Pancreas (tissue), 10 donors: ENCODE results near the gene MYH9. TPM values are rescaled to one million over a fixed set of nuclear protein-coding genes. Genes with fewer than 3 reads are reported as not detected.

Experiments
- ATAC-seq, 4 donors: fragments of 200-7000 bp; cut with Tn5 transposase; one replicate each; pipeline versions ENCODE4 v1.8.0 to v1.9.1; 2020; ENCODE audit warnings: mild to moderate bottlenecking in 4 of 4, moderate library complexity in 4 of 4
- DNase-seq, 6 donors: peaks; one replicate each; pipeline ENCODE4 v3.0.0-alpha.2; 2020
- FAIRE-seq: peaks from 2 replicates; lab custom pipeline; 2012; peaks lifted over from hg19 to GRCh38; lab: Jason Lieb, UNC
- H3K27ac ChIP-seq, 4 donors: fragments of 200-600 bp; sonication (generic); 1 replicate in 3 of 4; 2 replicates in 1 of 4; pipeline versions ENCODE4 v1.5.0 to v1.8.0; 2020
- H3K27me3 ChIP-seq, 4 donors: fragments of 200-600 bp; one replicate each; pipeline ENCODE4 v1.8.0; 2021
- H3K36me3 ChIP-seq, 3 donors: fragments of 200-600 bp; sonication (generic) in 1 of 3; one replicate each; pipeline versions ENCODE4 v1.5.0 to v1.8.0; 2020 to 2021
- H3K4me1 ChIP-seq, 3 donors: fragments of 200-600 bp; one replicate each; pipeline ENCODE4 v1.8.0; 2021
- H3K4me3 ChIP-seq, 4 donors: fragments of 200-600 bp; sonication (generic) in 2 of 4; one replicate each; pipeline versions ENCODE4 v1.5.0 to v1.8.0; 2020 to 2021
- H3K9me3 ChIP-seq, 4 donors: fragments of 200-600 bp; one replicate each; pipeline ENCODE4 v1.8.0; 2021
- WGBS, 2 donors: extraction: QIAGEN DNeasy Blood & Tissue Kit; methylation state at CpG; one replicate each; pipeline ENCODE4 v1.1.7; 2013; 5-methylcytosine and 5-hydroxymethylcytosine counted together
- intact Hi-C, 3 donors: fragments of 100-400 bp; cut with DNase I; formaldehyde crosslinking; loops; one replicate each; pipeline versions ENCODE4 v1.11.1 to v1.14.2; 2022
- polyA plus RNA-seq, 2 donors: library from polyadenylated mRNA; stranded (reverse); fragments of 200-250 nt; gene quantifications; one replicate each; pipeline ENCODE4 v1.2.3, GENCODE V29; 2013
- total RNA-seq, 6 donors: library from RNA; stranded (reverse); fragmentation: NEBNext Ultra II Directional in 4 of 6; extraction: Animal tissue kit (Norgen Biotek cat#: 25700) in 4 of 6; gene quantifications; one replicate each; pipeline versions ENCODE4 v1.2.1 to v1.2.4, GENCODE V29; 2021 to 2023
- TF ChIP-seq, protein P1 (sequence below), 4 donors: fragments of 200-600 bp; sonication (generic) in 3 of 4; IDR thresholded peaks; one replicate each; pipeline versions ENCODE4 v1.5.0 to v1.8.0; 2021; ENCODE audit warnings: antibody characterized with exemption in 4 of 4
- donor health status: healthy with polysubstance abuse.
- donor health status: DM: no; HTN: no; CAD: no; lungs with moderate emphysema.
- donor health status: DM: no; HTN: no; CAD: no.
- donor health status: control.
- donor health status: control.
- donor health status: Bipolar disorder and iron deficiency.
- donor health status: DM: yes; HTN: yes; CAD: no.
- donor health status: DM: no; HTN: no; CAD: no.
- donor health status: DM: no; HTN: no; CAD: no.
- donor health status: DM: yes; HTN: yes; CAD: no.

Gene MYH9
- total and polyA plus RNA-seq, 8 donors: 80.9 to 554 (median 376) TPM

DNA sequence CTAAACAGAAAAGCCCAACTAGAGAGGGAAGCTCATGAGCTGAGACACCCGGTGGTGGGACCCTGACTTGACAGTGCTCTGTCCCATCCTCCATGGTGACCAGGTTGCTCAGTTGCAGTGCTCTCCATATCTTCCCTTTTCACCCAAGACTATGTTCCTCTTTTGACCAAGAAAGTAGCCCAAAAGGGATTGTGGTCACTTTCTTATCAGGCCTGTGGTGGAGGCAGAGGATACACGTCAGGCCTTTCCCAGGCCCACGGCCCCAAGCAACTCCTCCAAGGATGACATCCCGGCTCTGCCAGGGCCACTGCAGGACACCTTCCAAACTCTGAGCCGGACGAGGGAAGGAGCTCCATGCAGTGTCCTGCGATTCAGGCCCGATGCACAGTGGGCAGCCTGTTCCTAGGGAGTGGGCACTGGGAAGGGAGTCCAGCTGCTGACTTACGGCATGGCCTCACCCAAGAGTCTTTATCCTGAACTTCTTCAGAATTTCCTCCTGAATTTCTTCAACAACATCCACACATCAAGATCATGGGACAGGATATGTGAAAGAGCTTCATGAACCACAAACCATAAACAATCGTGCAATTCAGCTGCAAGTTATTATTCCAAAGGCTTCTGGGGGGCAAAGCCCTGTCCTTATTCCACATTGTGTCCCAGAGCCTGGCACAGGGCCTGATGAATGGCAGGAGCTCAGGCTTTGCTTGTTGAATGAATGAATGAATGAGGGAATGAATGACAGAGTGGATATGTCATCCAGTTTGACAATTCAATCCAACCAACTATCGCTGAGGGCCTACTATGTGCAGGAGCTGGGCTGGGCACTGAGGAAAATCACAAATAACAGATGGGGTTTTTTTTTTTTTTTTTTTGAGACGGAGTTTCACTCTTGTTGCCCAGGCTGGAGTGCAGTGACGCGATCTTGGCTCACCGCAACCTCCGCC is 36.0 kb upstream of the MYH9 start:
- Histone ChIP-seq H3K9me3 (no peaks in the 10 kb centered on the region), H3K36me3 (no peaks in the 10 kb centered on the region), H3K4me3 (no peak overlapping the region), H3K4me1 (peaks cover 0 to 18% (median 6%) of the 10 kb centered on the region in 3 donors), H3K27me3 (no peaks in the 10 kb centered on the region), H3K27ac (no peak overlapping the region)
- 87 to 90% methylated on average over 13 to 15 of the region's 16 CpGs for WGBS, 2 donors
- intact Hi-C loops: no loop called here
- FAIRE-seq (no peak), DNase-seq (no peak), ATAC-seq (no peak)
- TF ChIP-seq, protein P1, sequence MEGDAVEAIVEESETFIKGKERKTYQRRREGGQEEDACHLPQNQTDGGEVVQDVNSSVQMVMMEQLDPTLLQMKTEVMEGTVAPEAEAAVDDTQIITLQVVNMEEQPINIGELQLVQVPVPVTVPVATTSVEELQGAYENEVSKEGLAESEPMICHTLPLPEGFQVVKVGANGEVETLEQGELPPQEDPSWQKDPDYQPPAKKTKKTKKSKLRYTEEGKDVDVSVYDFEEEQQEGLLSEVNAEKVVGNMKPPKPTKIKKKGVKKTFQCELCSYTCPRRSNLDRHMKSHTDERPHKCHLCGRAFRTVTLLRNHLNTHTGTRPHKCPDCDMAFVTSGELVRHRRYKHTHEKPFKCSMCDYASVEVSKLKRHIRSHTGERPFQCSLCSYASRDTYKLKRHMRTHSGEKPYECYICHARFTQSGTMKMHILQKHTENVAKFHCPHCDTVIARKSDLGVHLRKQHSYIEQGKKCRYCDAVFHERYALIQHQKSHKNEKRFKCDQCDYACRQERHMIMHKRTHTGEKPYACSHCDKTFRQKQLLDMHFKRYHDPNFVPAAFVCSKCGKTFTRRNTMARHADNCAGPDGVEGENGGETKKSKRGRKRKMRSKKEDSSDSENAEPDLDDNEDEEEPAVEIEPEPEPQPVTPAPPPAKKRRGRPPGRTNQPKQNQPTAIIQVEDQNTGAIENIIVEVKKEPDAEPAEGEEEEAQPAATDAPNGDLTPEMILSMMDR (IDR thresholded peaks at IDR 0.05): no peak

DNA sequence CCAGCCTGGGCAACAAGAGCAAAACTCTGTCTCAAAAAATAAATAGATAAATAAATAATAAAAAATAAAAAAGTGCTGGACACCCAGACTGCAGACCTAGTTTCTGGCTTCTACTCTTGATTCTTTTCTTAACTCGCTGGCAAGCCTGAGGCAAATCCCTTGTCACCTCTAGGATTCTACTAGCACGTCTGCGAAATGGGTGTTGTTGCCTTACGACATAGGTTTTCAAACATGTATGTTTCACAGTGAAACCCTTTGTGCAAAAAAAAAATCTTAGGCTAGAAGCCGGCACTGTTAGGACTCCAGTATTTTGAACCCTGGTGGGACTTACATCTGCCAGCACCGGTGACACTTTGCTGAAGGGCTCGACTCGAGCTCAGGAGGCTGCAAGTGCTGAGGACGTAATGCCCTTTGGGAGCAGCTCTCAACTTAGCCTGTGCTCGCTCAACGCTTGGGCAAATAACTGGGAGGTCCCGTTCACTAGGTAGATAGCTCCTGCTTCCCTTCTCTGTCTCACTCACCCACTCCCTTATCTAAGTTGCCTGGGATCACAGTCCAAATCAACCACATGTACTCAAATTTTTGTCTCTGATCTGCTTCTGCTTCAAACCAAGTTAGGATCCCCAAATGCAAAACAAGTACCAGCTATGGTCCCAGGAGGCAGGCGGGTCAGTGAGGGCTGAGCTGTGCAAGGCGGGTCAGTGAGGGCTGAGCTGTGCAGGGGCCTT is 34.7 kb upstream of the MYH9 start:
- DNase-seq (no peak), ATAC-seq (no peak), FAIRE-seq (no peak)
- Histone ChIP-seq H3K4me1 (peaks cover 0 to 23% (median 6%) of the 10 kb centered on the region in 3 donors), H3K27ac (no peak overlapping the region), H3K27me3 (no peaks in the 10 kb centered on the region), H3K9me3 (no peaks in the 10 kb centered on the region), H3K4me3 (no peak overlapping the region), H3K36me3 (no peaks in the 10 kb centered on the region)
- TF ChIP-seq, protein P1 (IDR thresholded peaks at IDR 0.05): no peak
- WGBS, 2 donors: 91 to 92% methylated on average over 14 of the region's 14 CpGs
- intact Hi-C loops: no loop called here

DNA sequence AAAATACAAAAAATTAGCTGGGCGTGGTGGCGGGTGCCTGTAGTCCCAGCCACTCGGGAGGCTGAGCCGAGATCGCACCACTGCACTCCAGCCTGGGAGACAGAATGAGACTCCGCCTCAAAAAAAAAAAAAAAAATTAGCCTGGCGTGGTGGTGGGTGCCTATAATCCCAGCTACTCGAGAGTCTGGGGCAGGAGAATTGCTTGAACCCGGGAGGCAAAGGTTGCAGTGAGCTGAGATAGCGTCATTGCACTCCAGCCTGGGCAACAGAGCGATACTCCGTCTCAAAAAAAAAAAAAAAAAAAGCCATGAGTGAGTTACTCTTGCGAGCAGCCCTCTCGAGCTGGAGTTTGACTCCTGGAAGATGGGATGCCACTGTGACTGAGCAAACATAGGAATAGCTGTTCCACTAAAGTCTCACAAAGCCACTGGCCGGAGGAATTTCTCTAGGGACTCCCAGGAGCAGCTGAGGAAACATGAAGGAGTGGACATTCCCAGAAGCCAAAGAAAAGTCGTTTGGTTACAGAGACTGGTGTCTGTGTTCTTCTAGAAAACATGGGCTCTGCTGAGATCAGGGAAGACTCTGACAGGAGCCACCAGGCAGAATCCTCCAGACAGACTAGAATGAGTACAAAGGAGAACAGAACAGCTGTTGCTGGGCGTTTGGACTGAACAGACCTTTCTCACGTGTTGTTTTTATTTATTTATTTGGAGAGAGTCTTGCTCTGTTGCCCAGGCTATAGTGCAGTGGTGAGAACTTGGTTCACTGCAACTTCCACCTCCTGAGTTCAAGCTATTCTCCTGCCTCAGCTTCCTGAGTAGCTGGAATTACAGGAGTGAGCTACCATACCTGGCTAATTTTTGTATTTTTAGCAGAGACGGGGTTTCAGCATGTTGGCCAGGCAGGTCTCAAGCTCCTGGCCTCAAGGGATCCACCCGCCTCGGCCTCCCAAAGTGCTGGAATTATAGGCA is 32.4 kb upstream of the MYH9 start:
- DNase-seq: no peak
- TF ChIP-seq, protein P1 (IDR thresholded peaks at IDR 0.05): no peak
- Histone ChIP-seq H3K9me3 (no peaks in the 10 kb centered on the region), H3K27me3 (no peaks in the 10 kb centered on the region), H3K36me3 (no peaks in the 10 kb centered on the region), H3K27ac (peak overlapping the region in 3 of 4 donors; percentile 26 to 71 (median 66)), H3K4me3 (no peak overlapping the region), H3K4me1 (peaks cover 0 to 29% (median 6%) of the 10 kb centered on the region in 3 donors)
- intact Hi-C loops: no loop called here
- no peak for FAIRE-seq
- WGBS, 2 donors: 63 to 64% methylated on average over 21 of the region's 21 CpGs
- ATAC-seq: peak in 1 of 4 donors; percentile 5

DNA sequence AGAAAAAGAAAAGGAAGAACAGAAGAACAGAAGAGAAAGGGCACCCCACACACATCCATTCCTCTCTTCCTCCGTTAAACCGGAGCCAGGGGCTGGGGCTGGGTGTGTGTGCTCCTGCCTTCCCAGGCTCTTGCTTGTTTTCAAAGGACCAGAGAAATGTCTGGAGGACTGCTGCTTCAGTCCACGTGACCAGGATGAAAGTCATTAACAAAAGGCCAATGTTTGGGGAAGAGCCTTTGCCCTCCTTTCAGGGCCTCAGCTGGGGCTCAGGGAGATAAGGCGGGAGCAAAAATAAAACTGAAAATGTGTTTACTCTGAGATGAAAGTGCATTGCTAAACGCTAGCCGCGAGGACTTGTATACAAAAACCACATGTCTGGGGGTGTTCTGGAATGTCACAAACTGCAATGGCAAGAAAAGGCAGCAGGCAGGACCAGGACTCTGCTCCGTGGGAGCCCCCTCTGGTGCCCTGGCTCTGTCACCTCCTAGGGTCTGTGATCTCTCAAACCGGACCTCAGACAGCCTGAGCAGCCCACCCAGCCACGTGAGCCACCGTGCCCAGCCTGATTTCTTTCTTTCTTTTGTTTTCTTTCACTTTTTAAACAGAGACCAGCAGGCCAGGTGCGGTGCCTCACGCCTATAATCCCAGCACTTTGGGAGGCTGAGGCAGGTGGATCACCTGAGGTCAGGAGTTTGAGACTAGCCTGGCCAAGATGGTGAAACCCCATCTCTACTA is 31.6 kb upstream of the MYH9 start:
- DNase-seq: no peak
- Histone ChIP-seq H3K4me1 (peaks cover 0 to 29% (median 6%) of the 10 kb centered on the region in 3 donors), H3K9me3 (no peaks in the 10 kb centered on the region), H3K27me3 (no peaks in the 10 kb centered on the region), H3K4me3 (no peak overlapping the region), H3K36me3 (no peaks in the 10 kb centered on the region), H3K27ac (peak overlapping the region in 3 of 4 donors; percentile 8 to 71 (median 66))
- ATAC-seq: peak in 3 of 4 donors; percentile 26 to 54 (median 52)
- intact Hi-C loops: no loop called here
- TF ChIP-seq, protein P1 (IDR thresholded peaks at IDR 0.05): no peak
- FAIRE-seq: no peak
- 15 to 24% methylated on average over 13 of the region's 13 CpGs for WGBS, 2 donors
